HG03457 (cell line): ENCODE results near the gene MAPKAPK5.
"Not testable (repeated sequence)": the region's sequence is repeated elsewhere in the genome, so short reads cannot be mapped to it uniquely, and the experiment has no call there.

ENCODE experiments used
- ATAC-seq: cut with Tn5 transposase; IDR thresholded peaks from one replicate; pipeline ENCODE4 v1.9.1; 2021; ENCODE audit warnings: moderate number of reproducible peaks; ENCODE audit not compliant: unreplicated experiment

Gene MAPKAPK5

GRCh38 chr12:111873113-111873512, 31.1 kb downstream of the MAPKAPK5 start:
- no peak for ATAC-seq

- ATAC-seq: no peak
Measured at GRCh38 chr12:111881716-111882115, 39.7 kb downstream of the MAPKAPK5 start.

- no peak for ATAC-seq
Measured at GRCh38 chr12:111886662-111887545, 44.9 kb downstream of the MAPKAPK5 start.

- ATAC-seq: no peak
Measured at GRCh38 chr12:111887926-111888745, 46.1 kb downstream of the MAPKAPK5 start.

GRCh38 chr12:111893287-111893686, 51.3 kb downstream of the MAPKAPK5 start:
- no peak for ATAC-seq

- no peak for ATAC-seq
Measured at GRCh38 chr12:111894556-111894955, 52.5 kb downstream of the MAPKAPK5 start.

GRCh38 chr12:111901182-111901581, 59.2 kb downstream of the MAPKAPK5 start:
- no peak for ATAC-seq

- ATAC-seq: no peak
Measured at GRCh38 chr12:111904446-111904975, 62.5 kb downstream of the MAPKAPK5 start.

GRCh38 chr12:111905502-111905901, 63.5 kb downstream of the MAPKAPK5 start:
- no peak for ATAC-seq

GRCh38 chr12:111907740-111908139, 65.7 kb downstream of the MAPKAPK5 start:
- no peak for ATAC-seq

GRCh38 chr12:111925171-111925570, 83.1 kb downstream of the MAPKAPK5 start:
- ATAC-seq: no peak

- no peak for ATAC-seq
Measured at GRCh38 chr12:111926631-111927030, 84.6 kb downstream of the MAPKAPK5 start.

GRCh38 chr12:111927346-111927745, 85.3 kb downstream of the MAPKAPK5 start:
- no peak for ATAC-seq

GRCh38 chr12:111932241-111932640, 90.2 kb downstream of the MAPKAPK5 start:
- no peak for ATAC-seq

GRCh38 chr12:111936869-111937268, 94.8 kb downstream of the MAPKAPK5 start:
- ATAC-seq: no peak

- ATAC-seq: no peak
Measured at GRCh38 chr12:111937429-111937828, 95.4 kb downstream of the MAPKAPK5 start.

- ATAC-seq: no peak
Measured at GRCh38 chr12:111942557-111942956, 100.5 kb downstream of the MAPKAPK5 start.

- no peak for ATAC-seq
Measured at GRCh38 chr12:111943929-111944328, 101.9 kb downstream of the MAPKAPK5 start.

- not testable (repeated sequence) for ATAC-seq
Measured at GRCh38 chr12:111950961-111951676, 109.1 kb downstream of the MAPKAPK5 start.
